GM21447 (cell line): ENCODE data around the gene C19orf85.

ENCODE experiments used
- ATAC-seq: cut with Tn5 transposase; IDR thresholded peaks from one replicate; pipeline ENCODE4 v1.9.1; 2021; ENCODE audit not compliant: unreplicated experiment

The C19orf85 gene

DNA sequence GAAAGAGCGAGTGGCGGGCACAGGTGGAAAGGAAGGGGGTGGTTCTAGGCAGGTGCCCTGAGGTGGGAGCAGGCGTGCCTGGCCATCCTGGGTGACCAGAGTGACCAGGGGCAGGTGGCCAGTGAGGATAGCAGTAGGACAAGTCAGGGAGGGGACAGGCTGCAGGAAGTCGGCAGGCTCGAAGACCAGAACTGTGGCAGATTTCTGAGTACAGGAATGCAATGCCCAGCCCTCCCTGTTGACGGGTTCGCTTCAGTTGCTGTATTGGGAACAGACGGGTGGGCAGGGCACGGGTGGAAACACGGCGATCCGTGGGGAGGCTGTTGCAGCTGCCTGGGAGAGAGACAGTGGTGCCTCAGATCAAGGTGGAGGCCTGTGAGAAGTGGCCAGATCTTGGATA lies 13.8 kb upstream of the C19orf85 start:
- no peak for ATAC-seq

DNA sequence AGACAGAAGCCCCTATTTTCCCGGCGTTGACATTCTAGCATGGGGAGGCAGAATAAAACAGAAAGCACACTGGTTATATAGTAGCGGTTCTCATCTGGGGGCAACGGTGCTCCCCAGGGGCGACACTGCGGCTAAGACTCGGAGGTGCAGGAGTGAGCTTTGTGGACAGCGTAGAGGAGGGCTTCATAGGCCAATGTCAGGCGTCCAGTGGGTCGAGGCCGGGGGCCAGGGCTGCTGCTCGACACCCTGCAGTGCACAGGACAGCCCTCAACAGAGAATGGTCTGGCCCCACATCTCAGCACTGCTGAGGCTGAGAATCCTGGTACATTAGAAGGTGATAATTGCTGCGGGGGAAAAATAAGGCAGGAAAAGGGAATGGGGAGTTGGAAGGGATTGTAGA lies 13.4 kb upstream of the C19orf85 start:
- no peak for ATAC-seq

DNA sequence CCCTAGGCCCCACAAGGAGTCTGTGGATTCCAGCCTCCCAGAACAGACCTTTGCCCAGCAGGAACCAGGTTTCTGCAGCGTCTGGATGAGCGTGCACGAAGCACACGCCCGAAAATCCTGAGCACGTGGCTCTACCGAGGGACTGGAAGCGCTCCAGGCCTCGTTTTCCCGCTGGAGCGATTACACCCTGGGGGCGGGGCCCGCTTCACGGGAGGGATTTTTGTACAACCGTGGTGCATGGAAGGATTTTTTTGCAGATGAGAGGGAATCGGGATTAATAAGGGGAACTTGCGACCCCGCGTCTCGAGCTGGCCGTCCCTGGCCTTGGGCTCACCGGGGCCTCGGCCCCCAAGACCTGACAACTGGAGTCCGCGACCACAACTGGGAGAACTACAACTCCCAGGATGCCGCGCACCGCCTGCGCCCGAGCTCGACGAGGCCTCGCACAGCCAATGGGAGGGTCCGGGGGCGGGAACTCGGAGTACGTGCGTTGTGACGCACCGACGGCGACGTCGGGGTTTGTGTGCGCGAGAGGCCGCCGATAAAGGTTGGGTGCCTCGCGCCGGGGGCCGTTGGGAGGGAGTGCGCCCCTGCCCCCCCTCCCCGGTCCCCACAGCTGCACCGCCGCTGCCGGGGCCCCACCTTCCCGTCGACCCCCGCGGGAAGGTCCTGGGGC lies 11.7 kb upstream of the C19orf85 start, which contains the start of gene ZNF628:
ZNF628 (plus strand) TSS at position 518 of the 676 bp plus-strand sequence. CDS start 3,294 bp downstream, outside the sequence.
- peak; percentile 77 for ATAC-seq

- ATAC-seq = no peak
Observed at GRCh38 chr19:55474269-55475265, 10.0 kb upstream of the C19orf85 start.

- no peak for ATAC-seq
Observed at GRCh38 chr19:55473225-55474012, 8.9 kb upstream of the C19orf85 start.

DNA sequence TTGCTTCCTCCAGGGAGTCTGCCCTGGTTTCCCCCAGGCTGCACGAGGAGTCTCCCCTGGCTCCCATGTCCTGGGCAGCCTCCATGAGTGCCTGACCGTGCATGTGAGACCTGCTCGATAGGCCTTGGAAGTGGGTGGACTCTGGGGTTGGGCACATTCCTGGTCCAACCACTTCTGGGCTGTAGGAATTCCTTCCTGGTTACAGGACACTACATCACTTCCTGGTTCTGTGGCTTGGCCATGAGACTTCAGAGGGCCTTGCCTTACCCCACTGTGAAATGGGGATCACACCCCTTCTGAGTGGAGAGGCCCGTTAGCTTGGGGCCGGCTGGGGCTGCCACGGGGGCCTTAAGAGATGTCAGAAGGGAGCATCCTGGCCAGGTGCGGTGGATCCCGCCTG lies 7.9 kb upstream of the C19orf85 start:
- ATAC-seq = no peak

DNA sequence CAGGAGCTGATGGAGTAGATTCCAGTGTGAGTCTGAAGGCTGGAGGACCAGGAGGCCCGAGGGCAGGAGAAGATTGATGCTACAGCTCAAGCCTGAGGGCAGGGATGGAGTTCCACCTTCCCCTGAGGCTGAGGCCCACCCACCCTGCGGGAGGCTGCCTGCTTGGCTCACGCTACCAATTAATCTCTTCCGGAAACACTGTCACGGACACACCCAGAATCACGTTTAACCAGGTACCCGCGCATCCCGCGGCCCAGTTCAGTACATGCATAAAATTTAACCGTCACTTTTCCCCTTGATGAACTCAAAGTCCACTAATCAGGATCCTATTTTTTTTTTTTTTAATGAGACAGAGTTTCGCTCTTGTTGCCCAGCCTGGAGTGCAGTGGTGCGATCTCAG lies 6.7 kb upstream of the C19orf85 start:
- no peak for ATAC-seq

- ATAC-seq = no peak
Observed at GRCh38 chr19:55468054-55468393, 3.5 kb upstream of the C19orf85 start.

DNA sequence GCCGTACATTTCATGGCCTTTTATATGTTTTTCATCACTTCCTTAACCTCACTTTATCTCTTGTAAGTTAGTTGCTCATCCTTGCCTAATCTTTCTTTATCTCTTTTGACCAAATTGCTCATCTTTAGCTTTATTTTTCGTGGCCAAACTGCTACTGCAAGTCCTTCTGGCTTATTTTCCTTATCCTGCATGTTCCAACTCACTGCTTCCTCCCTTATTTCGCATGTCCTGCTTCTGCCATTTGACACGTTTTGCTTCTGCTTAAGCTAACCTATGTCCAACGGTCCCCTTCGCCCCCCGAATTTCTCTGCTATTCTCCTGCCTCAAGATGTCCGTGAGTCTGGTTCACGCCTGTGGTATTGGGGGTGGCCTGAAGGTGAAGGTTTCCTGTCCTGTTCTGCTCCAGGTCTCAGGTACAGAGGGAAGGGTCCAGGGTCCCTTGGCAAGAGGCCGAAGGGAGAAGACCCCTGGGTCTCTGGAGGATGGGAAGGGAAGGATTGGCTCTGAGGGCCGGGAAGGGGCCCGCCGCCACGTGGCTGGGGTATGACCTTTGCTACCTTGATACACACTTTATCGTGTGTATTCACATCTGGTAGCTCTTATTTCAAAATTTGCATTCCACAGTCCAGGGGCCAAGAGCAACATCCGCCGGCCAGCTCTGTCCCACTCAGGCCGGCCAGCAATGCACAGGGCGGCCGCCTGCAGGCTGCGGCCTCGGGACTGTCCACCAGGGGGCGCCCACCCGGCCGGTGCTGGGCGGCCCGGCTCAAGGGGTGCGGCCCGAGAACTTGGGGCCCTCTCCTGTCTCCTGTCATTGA lies 2.9 kb upstream of the C19orf85 start:
- ATAC-seq = no peak

DNA sequence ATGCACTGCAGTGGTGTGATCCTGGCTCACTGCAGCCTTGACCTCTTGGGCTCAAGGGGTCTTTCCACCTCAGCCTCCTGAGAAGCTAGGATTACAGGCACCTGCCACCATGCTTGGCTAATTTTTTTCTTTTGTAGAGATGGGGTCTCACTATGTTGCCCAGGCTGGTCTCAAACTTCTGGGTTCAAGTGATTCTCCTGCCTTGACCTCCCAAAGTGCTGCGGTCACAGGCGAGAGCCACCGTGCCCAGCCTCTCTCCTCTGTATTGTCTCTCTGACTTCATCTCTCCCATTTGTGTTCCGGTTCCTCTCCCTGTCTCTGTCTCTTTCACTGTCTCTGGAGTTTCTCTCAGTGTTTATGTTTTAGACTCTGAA lies 1.7 kb upstream of the C19orf85 start:
- no peak for ATAC-seq

DNA sequence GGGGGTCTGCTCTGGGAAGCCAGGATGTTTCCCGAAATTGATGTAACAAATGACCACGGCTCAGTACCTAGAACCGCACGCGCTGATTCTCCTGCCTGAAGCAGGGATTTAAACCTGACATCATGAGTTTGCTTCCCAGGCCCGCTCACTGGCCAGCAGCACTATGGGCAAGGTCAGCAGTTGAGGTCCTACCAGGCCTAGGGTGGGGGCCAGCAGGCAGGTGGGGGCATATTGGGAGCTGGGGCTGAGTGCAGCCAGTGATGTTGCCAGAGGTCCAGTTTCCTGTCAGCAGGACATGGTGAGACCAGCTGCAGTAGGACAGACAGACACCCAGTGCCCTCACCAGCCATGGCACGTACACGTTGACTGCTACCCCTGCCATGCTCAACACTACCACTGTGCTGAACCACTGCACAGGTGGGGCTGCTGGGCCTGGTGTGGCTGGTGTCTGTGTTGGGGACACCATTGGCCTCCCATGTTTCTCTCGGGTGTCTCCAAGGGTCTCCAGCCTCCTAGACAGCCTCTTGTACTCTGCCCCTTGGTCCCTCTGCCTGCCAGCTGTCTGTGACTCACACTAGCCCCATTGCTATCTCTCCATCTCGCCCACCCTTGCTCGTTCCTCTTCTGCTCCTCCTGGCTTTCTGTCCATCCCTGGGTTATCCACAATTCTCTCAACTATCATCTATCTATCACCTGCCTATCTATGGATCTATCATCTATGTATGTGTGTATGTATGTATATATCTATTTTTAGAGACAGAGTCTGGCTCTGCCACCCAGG lies 1.1 kb upstream of the C19orf85 start:
- ATAC-seq = no peak

GRCh38 chr19:55464039-55464661 lies 401 bp downstream of the C19orf85 start:
- ATAC-seq = no peak

DNA sequence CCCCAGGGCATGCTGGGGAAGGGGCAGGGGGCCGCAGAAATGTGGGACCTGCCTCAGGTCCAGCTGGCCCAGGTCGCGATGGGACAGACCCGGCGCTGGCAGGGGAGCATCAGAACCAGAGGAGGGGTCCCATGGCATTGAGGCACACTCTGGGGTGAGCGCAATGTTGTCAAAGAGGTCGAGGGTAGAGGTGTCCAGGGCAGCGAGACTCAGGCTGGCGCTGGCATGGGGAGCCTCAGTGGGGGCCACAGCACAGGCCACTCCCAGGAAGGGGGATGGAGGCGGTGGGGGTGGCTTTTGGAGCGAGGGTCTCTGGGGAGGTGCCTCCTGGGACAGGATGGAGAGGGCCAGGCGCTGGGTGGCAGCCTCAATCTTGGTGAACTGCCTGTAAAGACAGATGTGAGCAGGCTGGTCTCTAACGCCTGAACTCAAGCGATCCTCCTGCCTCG lies 944 bp downstream of the C19orf85 start:
- no peak for ATAC-seq

- no peak for ATAC-seq
Observed at GRCh38 chr19:55462722-55463121, 1.8 kb downstream of the C19orf85 start.

- ATAC-seq = no peak
Observed at GRCh38 chr19:55461974-55462626, 2.5 kb downstream of the C19orf85 start.

- ATAC-seq = peak; percentile 91
Observed at GRCh38 chr19:55461259-55461973, 3.1 kb downstream of the C19orf85 start, which contains the start of gene ISOC2. TSS of gene ISOC2 (minus strand) at chr19:55461642. CDS start at chr19:55456486, 5,156 bp downstream.

DNA sequence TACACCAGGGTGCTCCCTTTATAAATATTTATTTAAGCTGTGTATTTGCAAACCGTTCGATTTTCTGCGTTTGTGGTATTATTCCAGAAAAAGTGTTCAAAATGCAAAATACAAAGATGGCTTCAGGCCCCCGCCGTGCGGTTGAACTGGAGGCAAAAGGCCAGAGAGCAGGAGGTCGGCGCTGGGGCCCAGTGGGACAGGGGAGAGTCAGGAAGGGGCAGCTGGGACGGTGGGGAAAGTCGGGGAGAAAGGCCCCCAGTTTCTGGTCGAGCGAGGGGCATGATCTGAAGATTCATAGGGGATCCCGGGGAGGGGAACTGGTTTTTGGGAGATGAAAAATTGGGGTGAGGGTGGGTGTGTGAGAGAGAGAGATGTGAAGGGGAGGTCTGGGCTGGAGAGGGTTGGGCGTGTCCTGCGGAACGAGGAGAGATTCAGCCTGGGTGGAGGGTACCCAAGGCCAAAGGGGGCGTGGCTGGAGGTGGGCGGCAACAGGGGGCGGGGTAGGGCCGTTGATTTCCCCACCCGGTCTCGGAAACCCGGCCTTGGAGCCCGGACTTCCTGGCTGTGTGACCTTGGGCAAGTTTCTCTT lies 3.8 kb downstream of the C19orf85 start:
- no peak for ATAC-seq
